Mucosa of rectum (tissue), 2 donors: ENCODE data around the gene GPR137.
A peak's percentile ranks its signal among the peaks of the same experiment; 100 is the strongest.

ENCODE experiments used
- H3K27ac ChIP-seq, 2 donors: one replicate each; pipeline ENCODE4 v1.7.0; 2013; ENCODE audit warnings: inconsistent platforms in 2 of 2, low read depth in 2 of 2, low read length in 2 of 2
- H3K27me3 ChIP-seq, 2 donors: one replicate each; pipeline ENCODE4 v1.7.0; 2013; ENCODE audit warnings: low read length in 2 of 2; ENCODE audit not compliant: control insufficient read depth in 2 of 2, insufficient read depth in 2 of 2
- H3K36me3 ChIP-seq, 2 donors: one replicate each; pipeline ENCODE4 v1.7.0; 2013; ENCODE audit warnings: low read length in 2 of 2; ENCODE audit not compliant: control insufficient read depth in 2 of 2, insufficient read depth in 2 of 2
- H3K4me1 ChIP-seq, 2 donors: one replicate each; pipeline ENCODE4 v1.7.0; 2013; ENCODE audit warnings: low read length in 2 of 2, mild to moderate bottlenecking in 1 of 2; ENCODE audit not compliant: control insufficient read depth in 2 of 2, insufficient read depth in 2 of 2
- H3K4me3 ChIP-seq, 2 donors: one replicate each; pipeline ENCODE4 v1.7.0; 2013; ENCODE audit warnings: low read length in 2 of 2
- H3K9ac ChIP-seq, 2 donors: one replicate each; pipeline ENCODE4 v1.7.0; 2013; ENCODE audit warnings: low read length in 2 of 2, low read depth in 1 of 2, mild to moderate bottlenecking in 1 of 2
- H3K9me3 ChIP-seq, 2 donors: one replicate each; pipeline ENCODE4 v1.7.0; 2013; ENCODE audit warnings: low read length in 2 of 2; ENCODE audit not compliant: control insufficient read depth in 2 of 2
- donor health status: healthy.
- donor health status: Normal muscosa, but diverticular disease.

Gene GPR137

DNA sequence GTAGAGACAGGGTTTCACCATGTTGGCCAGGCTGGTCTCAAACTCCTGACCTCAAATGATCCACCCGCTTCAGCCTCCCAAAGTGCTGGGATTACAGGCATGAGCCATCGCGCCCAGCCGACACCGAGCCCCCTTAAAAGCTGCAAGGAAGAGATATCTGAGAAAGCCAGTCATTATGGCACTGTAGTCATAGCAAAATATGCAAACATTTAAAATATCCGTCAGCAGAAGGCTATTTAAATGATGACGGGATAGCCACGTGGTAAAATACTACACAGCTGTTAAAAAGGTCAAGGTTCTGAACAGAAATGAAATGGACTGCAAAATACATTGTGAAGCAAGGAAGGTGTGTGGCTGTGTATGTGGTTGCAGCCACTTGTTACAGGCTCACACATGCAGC lies 47.9 kb downstream of the GPR137 start:
- Histone ChIP-seq H3K9me3 (no peaks in the 10 kb centered on the region), H3K4me1 (peaks cover 23 to 29% of the 10 kb centered on the region in 2 donors), H3K27me3 (no peaks in the 10 kb centered on the region), H3K36me3 (no peaks in the 10 kb centered on the region), H3K4me3 (no peak overlapping the region), H3K9ac (no peak overlapping the region), H3K27ac (no peak overlapping the region)

DNA sequence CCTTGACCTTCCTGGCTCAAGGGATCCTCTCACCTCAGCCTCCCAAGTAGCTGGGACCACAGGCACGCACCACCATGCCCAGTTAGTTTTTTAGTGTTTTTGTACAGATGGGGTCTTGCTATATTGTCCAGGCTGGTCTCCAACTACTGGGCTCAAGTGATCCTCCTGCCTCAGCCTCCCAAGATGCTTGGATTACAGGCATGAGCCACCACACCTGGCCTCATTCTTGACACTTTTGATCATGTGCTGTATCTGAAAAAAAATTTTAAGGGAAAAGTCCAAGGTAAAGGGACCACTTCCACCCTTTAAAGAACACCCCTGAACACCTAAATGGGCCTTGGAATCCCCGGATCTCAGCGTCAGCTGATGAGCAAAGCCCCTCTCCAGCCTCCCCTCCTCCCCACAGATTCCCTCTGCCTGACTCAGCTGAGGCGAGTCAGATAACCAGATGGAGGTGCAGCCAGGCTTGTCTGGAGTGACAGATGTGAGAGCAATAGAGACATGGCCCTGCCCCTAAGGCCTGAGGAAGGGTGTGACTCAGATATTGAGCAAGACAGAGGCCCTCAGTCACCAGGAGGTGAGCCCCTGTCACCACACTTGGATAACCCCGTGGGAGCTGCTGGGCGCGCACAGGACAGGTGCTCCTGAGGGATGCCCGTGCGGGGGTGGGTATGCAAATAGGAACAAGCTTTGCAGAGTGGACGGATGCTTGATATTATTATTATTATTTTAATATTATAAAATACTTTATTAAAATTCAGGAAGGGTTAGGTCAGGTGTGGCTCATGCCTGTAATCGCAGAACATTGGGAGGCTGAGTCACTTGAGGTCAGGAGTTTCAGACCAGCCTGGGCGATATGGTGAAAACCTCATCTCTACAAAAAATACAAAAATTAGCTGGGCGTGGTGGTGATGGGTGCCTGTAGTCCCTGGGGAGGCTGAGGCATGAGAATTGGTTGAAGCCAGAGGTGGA lies 49.4 kb downstream of the GPR137 start:
- Histone ChIP-seq H3K27me3 (no peaks in the 10 kb centered on the region), H3K4me1 (peaks cover 21 to 29% of the 10 kb centered on the region in 2 donors), H3K36me3 (no peaks in the 10 kb centered on the region), H3K4me3 (no peak overlapping the region), H3K27ac (peak overlapping the region; percentile 44 to 52), H3K9ac (no peak overlapping the region), H3K9me3 (no peaks in the 10 kb centered on the region)

DNA sequence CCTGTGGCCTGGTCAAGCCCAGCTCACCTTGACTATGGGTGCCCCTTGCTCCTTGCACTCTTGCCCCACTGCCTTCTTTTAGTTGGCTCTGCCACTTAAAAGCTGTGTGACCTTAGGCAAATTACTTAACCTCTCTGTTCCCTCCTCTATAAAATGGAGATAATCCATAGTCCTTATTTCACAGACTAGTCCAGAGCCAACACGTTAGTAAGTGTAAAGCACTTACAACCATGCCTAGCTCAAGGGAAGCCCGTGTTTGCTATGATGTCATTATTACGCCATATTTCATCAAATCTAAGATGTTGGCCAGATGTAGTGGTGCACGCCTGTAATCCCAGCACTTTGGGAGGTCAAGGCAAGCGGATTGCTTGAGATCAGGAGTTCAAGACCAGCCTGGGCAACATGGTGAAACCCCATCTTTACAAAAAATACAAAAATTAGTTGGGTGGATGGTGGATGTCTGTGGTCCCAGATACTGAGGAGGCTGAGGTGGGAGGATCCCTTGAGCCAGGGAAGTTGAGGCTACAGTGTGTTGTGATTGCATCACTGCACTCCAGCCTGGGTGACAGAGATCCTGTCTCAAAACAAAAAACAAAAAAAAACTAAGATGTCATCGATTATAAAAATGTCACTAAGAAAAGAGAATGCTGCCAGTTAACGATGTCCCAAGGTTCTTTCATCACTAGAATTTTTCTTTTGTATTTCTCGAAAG lies 52.0 kb downstream of the GPR137 start:
- Histone ChIP-seq H3K9ac (no peak overlapping the region), H3K9me3 (no peaks in the 10 kb centered on the region), H3K4me1 (peaks cover 20 to 30% of the 10 kb centered on the region in 2 donors), H3K36me3 (no peaks in the 10 kb centered on the region), H3K27me3 (no peaks in the 10 kb centered on the region), H3K4me3 (no peak overlapping the region), H3K27ac (no peak overlapping the region)

DNA sequence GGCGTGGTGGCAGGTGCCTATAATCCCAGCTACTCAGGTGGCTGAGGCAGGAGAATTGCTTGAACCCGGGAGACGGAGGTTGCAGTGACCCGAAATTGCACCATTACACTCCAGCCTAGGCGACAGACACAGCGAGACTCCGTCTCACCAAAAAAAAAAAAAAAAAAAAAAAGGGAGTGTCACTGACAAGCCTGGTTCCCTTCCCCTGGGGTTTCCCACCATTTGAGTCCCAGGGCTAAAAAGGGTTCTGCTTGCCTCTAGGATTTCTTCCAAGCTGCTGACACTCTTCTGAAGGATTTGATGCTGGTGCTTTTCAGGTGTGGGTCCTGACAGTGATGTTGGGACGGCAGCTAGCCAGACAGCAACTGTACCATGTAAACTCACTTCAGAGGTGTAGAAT lies 53.1 kb downstream of the GPR137 start:
- no peak overlapping the region for H3K27ac ChIP-seq
- H3K4me3 ChIP-seq, result no peak overlapping the region

More for the DNA sequence above, 53.1 kb downstream of the GPR137 start:
- Histone ChIP-seq H3K9ac (no peak overlapping the region), H3K4me1 (peaks cover 24 to 30% of the 10 kb centered on the region in 2 donors), H3K36me3 (peaks cover 0 to 2% of the 10 kb centered on the region in 2 donors), H3K9me3 (no peaks in the 10 kb centered on the region), H3K27me3 (no peaks in the 10 kb centered on the region)
